CD4-positive, alpha-beta memory T cell (primary cell): ENCODE results near the gene KLHL33. TPM values are rescaled to one million over a fixed set of nuclear protein-coding genes. Genes with fewer than 3 reads are reported as not detected.

Experiments used
- CTCF ChIA-PET: fragments of 350-600 bp; sonication (Branson Sonifier 250); formaldehyde crosslinking; loops from one replicate; lab custom pipeline; 2021; ENCODE audit warnings: inconsistent platforms; ENCODE audit not compliant: partially characterized antibody; lab: Charles Lee
- POLR2A ChIA-PET: fragments of 350-600 bp; sonication (Branson Sonifier 250); formaldehyde crosslinking; loops from one replicate; lab custom pipeline; 2021; ENCODE audit not compliant: partially characterized antibody; lab: Charles Lee
- DNase-seq, 5 donors: peaks; one replicate each; pipeline versions ENCODE4 v3.0.0 to v3.0.0-alpha.2; 2020 to 2022; ENCODE audit warnings: mixed read lengths in 1 of 5
- H3K27ac ChIP-seq: one replicate; pipeline ENCODE4 v1.7.0; 2013; ENCODE audit warnings: low read depth, low read length
- H3K27me3 ChIP-seq: 2 replicates; pipeline ENCODE4 v1.7.0; 2013; ENCODE audit warnings: mild to moderate bottlenecking, low read length, moderate library complexity; ENCODE audit not compliant: insufficient read depth
- H3K36me3 ChIP-seq: 2 replicates; pipeline ENCODE4 v1.7.0; 2013; ENCODE audit warnings: mild to moderate bottlenecking, low read length, moderate library complexity; ENCODE audit not compliant: insufficient read depth
- H3K4me1 ChIP-seq: 2 replicates; pipeline ENCODE4 v1.7.0; 2013; ENCODE audit warnings: mild to moderate bottlenecking, low read length, moderate library complexity; ENCODE audit not compliant: insufficient read depth
- H3K4me3 ChIP-seq, 2 donors: one replicate each; pipeline ENCODE4 v1.7.0; 2013; ENCODE audit warnings: low read length in 2 of 2, mild to moderate bottlenecking in 1 of 2
- H3K9me3 ChIP-seq, 2 donors: one replicate each; pipeline ENCODE4 v1.7.0; 2013; ENCODE audit warnings: low read length in 2 of 2, control low read depth in 1 of 2; ENCODE audit not compliant: control insufficient read depth in 1 of 2
- H3K27ac Mint-ChIP-seq, 7 donors: one replicate each; pipeline ENCODE4 v1.8.0; 2020 to 2021; ENCODE audit warnings: mixed read lengths in 7 of 7, mild to moderate bottlenecking in 6 of 7, inconsistent platforms in 3 of 7, moderate library complexity in 3 of 7
- H3K27me3 Mint-ChIP-seq, 2 donors: one replicate each; pipeline ENCODE4 v1.8.0; 2020 to 2021; ENCODE audit warnings: mixed read lengths in 2 of 2
- H3K36me3 Mint-ChIP-seq, 2 donors: one replicate each; pipeline ENCODE4 v1.8.0; 2020 to 2021; ENCODE audit warnings: mixed read lengths in 2 of 2, inconsistent platforms in 1 of 2, mild to moderate bottlenecking in 1 of 2
- H3K4me1 Mint-ChIP-seq, 4 donors: one replicate each; pipeline ENCODE4 v1.8.0; 2020 to 2021; ENCODE audit warnings: mixed read lengths in 4 of 4, mild to moderate bottlenecking in 1 of 4
- H3K4me3 Mint-ChIP-seq, 8 donors: one replicate each; pipeline ENCODE4 v1.8.0; 2020 to 2021; ENCODE audit warnings: mixed read lengths in 8 of 8, mild to moderate bottlenecking in 7 of 8, moderate library complexity in 6 of 8, inconsistent platforms in 3 of 8
- H3K9me3 Mint-ChIP-seq, 8 donors: one replicate each; pipeline ENCODE4 v1.8.0; 2020 to 2021; ENCODE audit warnings: mixed read lengths in 8 of 8, mild to moderate bottlenecking in 5 of 8, inconsistent platforms in 3 of 8, moderate library complexity in 1 of 8
- intact Hi-C: fragments of 100-400 bp; cut with micrococcal nuclease; formaldehyde crosslinking; loops from one replicate; pipeline ENCODE4 v1.15.1; 2023
- polyA plus RNA-seq, 2 donors: library from polyadenylated mRNA; unstranded; fragments of 300-500 nt; fragmentation: Illumina TruSeq; gene quantifications; one replicate each; pipeline ENCODE4 v1.2.3, GENCODE V29; 2021
- total RNA-seq, 2 experiments: library from RNA; stranded (reverse); gene quantifications; one replicate each; pipeline ENCODE4 v1.2.3, GENCODE V29; 2021

The KLHL33 gene, protein sequence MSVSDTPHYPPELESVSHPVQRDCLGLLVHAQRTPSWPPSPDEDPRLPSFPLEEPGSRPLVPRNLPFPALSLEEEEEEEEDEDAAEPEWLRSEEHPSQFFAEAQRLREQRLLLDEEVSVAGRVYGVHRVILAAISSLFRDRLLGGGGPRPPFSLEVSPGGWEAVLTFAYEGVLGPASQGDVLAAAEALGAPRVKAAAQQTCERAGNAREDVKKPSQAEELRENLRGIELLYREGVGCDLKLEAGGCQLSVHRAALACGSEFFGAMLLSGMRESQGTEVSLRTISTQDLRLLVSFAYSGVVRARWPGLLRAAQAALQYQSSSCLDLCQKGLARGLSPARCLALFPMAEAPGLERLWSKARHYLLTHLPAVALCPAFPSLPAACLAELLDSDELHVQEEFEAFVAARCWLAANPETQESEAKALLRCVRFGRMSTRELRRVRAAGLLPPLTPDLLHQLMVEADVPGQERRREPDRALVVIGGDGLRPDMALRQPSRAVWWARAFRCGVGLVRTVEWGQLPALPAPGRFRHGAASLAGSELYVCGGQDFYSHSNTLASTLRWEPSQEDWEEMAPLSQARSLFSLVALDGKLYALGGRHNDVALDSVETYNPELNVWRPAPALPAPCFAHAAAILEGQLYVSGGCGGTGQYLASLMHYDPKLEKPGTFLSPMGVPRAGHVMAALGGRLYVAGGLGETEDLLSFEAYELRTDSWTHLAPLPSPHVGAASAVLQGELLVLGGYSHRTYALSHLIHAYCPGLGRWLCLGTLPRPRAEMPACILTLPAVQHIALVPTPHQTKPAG
- under 1 TPM; 0.14 to 0.15 TPM for total RNA-seq
- not detected for polyA plus RNA-seq

DNA sequence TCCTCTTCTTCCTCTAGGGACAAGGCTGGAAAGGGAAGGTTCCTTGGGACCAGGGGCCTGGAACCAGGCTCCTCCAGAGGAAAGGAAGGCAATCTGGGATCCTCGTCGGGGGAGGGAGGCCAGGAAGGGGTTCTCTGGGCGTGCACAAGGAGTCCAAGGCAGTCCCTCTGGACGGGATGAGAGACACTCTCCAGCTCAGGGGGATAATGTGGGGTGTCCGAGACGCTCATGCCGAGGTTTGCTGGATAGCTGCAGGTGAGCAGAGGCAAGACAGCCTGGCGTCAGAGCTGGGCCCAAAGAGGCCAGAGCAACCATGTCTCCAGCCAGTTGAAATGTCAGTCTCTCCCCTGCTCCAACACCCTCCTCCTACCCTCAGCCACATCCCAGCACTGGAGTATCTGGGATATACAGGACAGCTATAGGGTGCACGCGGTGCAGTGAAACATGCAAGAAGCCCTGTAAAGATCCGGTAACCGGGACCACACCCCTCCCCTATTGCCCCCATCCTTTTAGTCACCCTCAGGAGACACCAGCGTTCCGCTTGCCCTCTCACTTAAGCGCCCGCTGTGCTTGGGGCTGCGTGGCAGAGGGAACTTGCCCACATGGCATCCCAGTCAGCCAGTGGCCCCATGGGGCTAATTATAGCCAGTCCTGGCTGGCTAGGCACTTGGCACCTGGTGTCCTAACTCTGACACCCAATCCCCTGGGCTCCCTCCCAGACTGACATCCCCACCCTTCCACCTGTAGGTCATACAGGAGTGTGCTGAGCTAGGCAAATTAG is at the start of gene KLHL33:
Gene KLHL33 (minus strand): TSS at position 585 of the 781 bp plus-strand sequence. CDS start 355 bp downstream, at position 230.
- Mint-ChIP-seq H3K4me3 (no peak within 1 kb of the TSS), H3K27ac (peak within 1 kb of the TSS in 1 of 7 donors; percentile 35), H3K9me3 (no peaks in the 10 kb centered on the region), H3K36me3 (no peaks in the 10 kb centered on the region), H3K27me3 (no peaks in the 10 kb centered on the region), H3K4me1 (peaks cover 3 to 14% (median 6%) of the 10 kb centered on the region in 4 donors)
- peaks cover 6% of the 10 kb centered on the region for H3K4me1 ChIP-seq
- H3K27ac ChIP-seq, result no peak within 1 kb of the TSS
- CTCF ChIA-PET, result no interaction called here
- H3K36me3 ChIP-seq, result no peaks in the 10 kb centered on the region
- POLR2A ChIA-PET, result no interaction called here
- H3K9me3 ChIP-seq, result no peaks in the 10 kb centered on the region
- H3K27me3 ChIP-seq, result no peaks in the 10 kb centered on the region
- no peak for DNase-seq
- intact Hi-C loops, result no loop called here
- no peak within 1 kb of the TSS for H3K4me3 ChIP-seq

DNA sequence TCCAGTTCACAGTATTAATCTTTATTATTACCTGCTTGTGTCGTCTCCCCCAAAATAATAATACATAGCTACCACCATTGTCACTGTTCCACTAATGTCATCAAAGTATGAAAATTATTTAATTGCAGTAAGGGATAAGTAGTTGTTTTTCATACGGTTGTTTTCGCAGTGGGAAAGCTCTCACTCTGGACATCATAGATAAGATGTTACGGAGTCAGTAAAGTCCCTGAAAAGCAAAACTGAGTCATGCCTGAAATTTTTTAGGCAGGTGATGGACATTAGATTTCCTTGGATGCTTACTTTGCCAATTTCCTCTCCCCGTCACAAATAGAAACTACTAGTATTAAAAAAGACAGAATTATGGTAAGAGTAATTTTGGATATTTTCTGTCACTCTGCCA is 46.4 kb upstream of the KLHL33 start:
- peak overlapping the region; percentile 8 to 96 (median 80) for H3K27ac Mint-ChIP-seq
- Histone ChIP-seq H3K4me1 (peaks cover 77% of the 10 kb centered on the region), H3K9me3 (no peaks in the 10 kb centered on the region), H3K36me3 (no peaks in the 10 kb centered on the region), H3K4me3 (no peak overlapping the region), H3K27me3 (no peaks in the 10 kb centered on the region), H3K27ac (no peak overlapping the region)
- H3K27me3 Mint-ChIP-seq, result no peaks in the 10 kb centered on the region
- intact Hi-C loops, result no loop called here
- ChIA-PET POLR2A (interaction anchor here (1.4 to 7.0 kb wide), 2 partner anchors 10 to 14 kb away, joined by 4 to 52 read pairs; partner anchors contain the start of gene PNP), CTCF (interaction anchor here (1.2 to 2.1 kb wide), 3 partner anchors 13 to 209 kb away, joined by 4 to 5 read pairs (median 4); partner anchors contain the start of gene PNP)
- H3K36me3 Mint-ChIP-seq, result peaks cover 10 to 14% of the 10 kb centered on the region in 2 donors
- H3K4me3 Mint-ChIP-seq, result no peak overlapping the region
- peaks cover 0 to 3% (median 0%) of the 10 kb centered on the region in 8 donors for H3K9me3 Mint-ChIP-seq
- H3K4me1 Mint-ChIP-seq, result peaks cover 54 to 87% (median 72%) of the 10 kb centered on the region in 4 donors
- no peak for DNase-seq

DNA sequence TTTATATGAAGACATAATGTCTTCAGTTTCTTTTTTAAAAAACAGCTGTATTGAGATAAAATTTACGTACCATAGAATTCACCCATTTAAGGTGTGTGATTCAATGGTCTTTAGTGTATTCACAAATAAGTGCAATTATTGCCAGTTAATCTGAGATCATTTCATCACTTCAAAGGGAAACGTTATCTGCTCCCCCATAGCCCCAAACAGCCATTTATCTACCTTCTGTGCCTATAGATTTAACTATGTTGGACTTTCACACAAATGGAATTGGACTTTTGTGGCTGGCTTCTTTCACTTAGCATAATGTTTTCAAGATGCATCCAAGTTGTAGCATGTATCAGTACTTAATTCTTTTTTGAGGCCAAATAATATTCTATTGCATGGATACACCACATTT is 42.9 kb upstream of the KLHL33 start:
- Histone ChIP-seq H3K4me3 (no peak overlapping the region), H3K4me1 (peaks cover 95% of the 10 kb centered on the region), H3K9me3 (no peaks in the 10 kb centered on the region), H3K36me3 (peaks cover 29% of the 10 kb centered on the region), H3K27me3 (no peaks in the 10 kb centered on the region), H3K27ac (no peak overlapping the region)
- peaks cover 45 to 49% of the 10 kb centered on the region in 2 donors for H3K36me3 Mint-ChIP-seq
- CTCF ChIA-PET, result interaction anchor here (1.5 to 2.5 kb wide), 3 partner anchors 9 to 17 kb away, joined by 5 to 7 read pairs (median 5); partner anchors contain the start of genes PIP4P1 and PNP
- H3K4me1 Mint-ChIP-seq, result peaks cover 63 to 95% (median 79%) of the 10 kb centered on the region in 4 donors
- intact Hi-C loops, result no loop called here
- peak overlapping the region in 2 of 8 donors; percentile 3 to 10 for H3K4me3 Mint-ChIP-seq
- peak overlapping the region in 5 of 7 donors; percentile 48 to 88 (median 83) for H3K27ac Mint-ChIP-seq
- no peak for DNase-seq
- H3K9me3 Mint-ChIP-seq, result peaks cover 0 to 3% (median 0%) of the 10 kb centered on the region in 8 donors
- no peaks in the 10 kb centered on the region for H3K27me3 Mint-ChIP-seq
- POLR2A ChIA-PET, result interaction anchor here (1.1 to 7.0 kb wide), 6 partner anchors 8 to 136 kb away, joined by 3 to 70 read pairs (median 18); partner anchors contain the start of genes APEX1, OSGEP, PARP2 and PIP4P1

DNA sequence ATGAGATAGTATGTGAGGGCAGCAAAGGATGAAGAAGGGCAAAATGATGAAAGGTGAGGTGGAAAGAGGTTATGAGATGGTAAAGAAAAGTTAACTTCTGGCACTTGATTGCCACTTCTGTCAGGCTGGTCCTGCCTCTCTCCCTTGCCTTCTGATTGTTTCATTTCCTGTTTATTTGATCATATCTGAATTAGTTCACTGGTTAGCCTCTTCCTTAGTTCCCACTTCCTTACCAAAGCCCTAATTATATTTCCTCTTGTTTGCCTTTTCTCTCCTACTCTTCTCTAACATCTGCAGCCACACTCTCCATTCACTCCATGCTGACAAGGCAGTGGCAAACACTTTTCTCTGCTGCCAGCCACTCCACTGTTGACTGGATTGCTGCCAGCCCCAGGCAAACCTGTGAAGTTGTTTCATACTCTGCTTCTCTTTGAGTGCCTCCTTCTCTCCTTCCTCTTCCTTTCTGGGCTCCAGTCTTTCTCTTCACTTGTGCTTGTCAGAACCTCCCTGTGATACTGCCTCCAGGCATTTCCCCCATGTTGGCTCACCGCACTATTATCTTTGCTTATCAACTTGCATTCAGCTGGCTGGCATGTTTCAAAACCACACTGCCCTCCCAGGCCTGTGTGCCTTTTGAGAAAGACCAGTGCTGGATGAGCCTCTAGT is 41.4 kb upstream of the KLHL33 start:
- Histone ChIP-seq H3K9me3 (no peaks in the 10 kb centered on the region), H3K36me3 (peaks cover 43% of the 10 kb centered on the region), H3K4me1 (peaks cover 98% of the 10 kb centered on the region), H3K27me3 (no peaks in the 10 kb centered on the region), H3K27ac (peak overlapping the region; percentile 51), H3K4me3 (peak overlapping the region in 1 of 2 donors; percentile 42)
- peaks cover 58 to 62% of the 10 kb centered on the region in 2 donors for H3K36me3 Mint-ChIP-seq
- peak; percentile 55 to 67 (median 62) for DNase-seq
- ChIA-PET POLR2A (interaction anchor here (0.6 to 7.0 kb wide), 12 partner anchors 9 to 206 kb away, joined by 3 to 70 read pairs (median 13); partner anchors contain the start of genes APEX1, OSGEP, PARP2 and PIP4P1), CTCF (interaction anchor here (0.7 to 1.8 kb wide), 4 partner anchors 16 to 136 kb away, joined by 3 to 5 read pairs (median 4); partner anchors contain the start of gene PIP4P1)
- H3K4me1 Mint-ChIP-seq, result peaks cover 57 to 94% (median 76%) of the 10 kb centered on the region in 4 donors
- no peaks in the 10 kb centered on the region for H3K27me3 Mint-ChIP-seq
- peaks cover 0 to 3% (median 0%) of the 10 kb centered on the region in 8 donors for H3K9me3 Mint-ChIP-seq
- intact Hi-C loops, result loop anchor here (1.0 kb wide), 3 partner anchors 8 to 16 kb away; partner anchors contain the start of genes PIP4P1 and PNP
- peak overlapping the region; percentile 84 to 97 (median 90) for H3K27ac Mint-ChIP-seq
- H3K4me3 Mint-ChIP-seq, result peak overlapping the region; percentile 66 to 87 (median 80)

DNA sequence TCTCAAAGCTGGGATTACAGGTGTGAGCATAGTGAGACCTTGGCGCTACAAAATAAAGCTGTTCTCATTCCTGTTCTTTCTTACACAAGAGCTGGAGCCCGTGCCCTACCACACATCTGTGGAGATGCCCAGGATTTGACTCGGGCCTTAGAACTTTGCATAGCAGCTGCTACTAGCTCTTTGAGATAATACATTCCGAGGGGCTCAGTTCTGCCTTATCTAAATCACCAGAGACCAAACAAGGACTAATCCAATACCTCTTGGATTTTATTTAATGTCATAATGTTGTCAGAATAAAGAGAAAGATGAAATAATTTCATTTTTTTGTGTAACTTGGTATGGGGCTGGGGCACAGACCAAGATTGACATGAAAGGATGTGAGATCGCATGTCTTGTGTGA is 40.8 kb upstream of the KLHL33 start:
- intact Hi-C loops, result loop anchor here (1.0 kb wide), 3 partner anchors 7 to 15 kb away; partner anchors contain the start of genes PIP4P1 and PNP
- H3K27me3 ChIP-seq, result no peaks in the 10 kb centered on the region
- H3K27ac ChIP-seq, result peak overlapping the region; percentile 51
- peaks cover 62 to 94% (median 77%) of the 10 kb centered on the region in 4 donors for H3K4me1 Mint-ChIP-seq
- H3K4me3 ChIP-seq, result peak overlapping the region in 1 of 2 donors; percentile 42
- POLR2A ChIA-PET, result interaction anchor here (0.6 to 7.0 kb wide), 12 partner anchors 8 to 206 kb away, joined by 3 to 70 read pairs (median 5); partner anchors contain the start of genes APEX1, OSGEP, PIP4P1 and PNP
- peaks cover 64 to 68% of the 10 kb centered on the region in 2 donors for H3K36me3 Mint-ChIP-seq
- CTCF ChIA-PET, result interaction anchor here (0.7 to 1.8 kb wide), 4 partner anchors 15 to 149 kb away, joined by 3 to 5 read pairs (median 4); partner anchors contain the start of gene PIP4P1
- no peaks in the 10 kb centered on the region for H3K9me3 ChIP-seq
- H3K9me3 Mint-ChIP-seq, result peaks cover 0 to 3% (median 0%) of the 10 kb centered on the region in 8 donors
- no peaks in the 10 kb centered on the region for H3K27me3 Mint-ChIP-seq
- H3K4me1 ChIP-seq, result peaks cover 98% of the 10 kb centered on the region
- H3K4me3 Mint-ChIP-seq, result peak overlapping the region; percentile 66 to 87 (median 80)
- H3K27ac Mint-ChIP-seq, result peak overlapping the region; percentile 84 to 97 (median 90)
- H3K36me3 ChIP-seq, result peaks cover 46% of the 10 kb centered on the region
- no peak for DNase-seq
